Measurements from ENCODE around the gene SH2D1A.

DNA sequence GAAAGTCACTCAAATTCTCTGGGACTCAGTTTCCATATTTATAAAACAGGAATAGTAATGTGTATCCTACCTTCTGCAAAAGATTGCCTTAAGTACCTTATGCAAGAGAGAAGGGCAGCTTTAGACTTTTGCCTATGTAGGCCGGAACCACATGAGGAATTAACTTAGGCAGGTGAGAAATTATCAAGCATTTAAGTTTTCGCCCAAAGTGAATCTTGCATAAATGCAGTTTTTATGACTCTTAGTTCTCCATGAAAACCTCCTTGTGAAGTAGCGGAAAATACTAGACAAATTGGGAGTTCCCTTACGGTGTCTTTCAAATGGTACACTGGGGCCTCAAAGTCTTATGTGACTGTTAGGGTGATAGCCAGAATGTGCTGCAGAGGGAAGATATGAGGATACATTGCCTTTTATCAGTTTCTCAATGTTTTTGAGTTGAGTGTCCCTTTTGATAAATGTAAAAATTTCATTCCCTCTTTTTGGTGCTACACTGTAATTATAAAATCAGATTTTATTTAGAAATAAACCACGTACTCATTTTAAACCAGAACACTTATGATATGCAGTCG is 2.6 kb downstream of the SH2D1A start:
- TF ChIP-seq, protein P1, sequence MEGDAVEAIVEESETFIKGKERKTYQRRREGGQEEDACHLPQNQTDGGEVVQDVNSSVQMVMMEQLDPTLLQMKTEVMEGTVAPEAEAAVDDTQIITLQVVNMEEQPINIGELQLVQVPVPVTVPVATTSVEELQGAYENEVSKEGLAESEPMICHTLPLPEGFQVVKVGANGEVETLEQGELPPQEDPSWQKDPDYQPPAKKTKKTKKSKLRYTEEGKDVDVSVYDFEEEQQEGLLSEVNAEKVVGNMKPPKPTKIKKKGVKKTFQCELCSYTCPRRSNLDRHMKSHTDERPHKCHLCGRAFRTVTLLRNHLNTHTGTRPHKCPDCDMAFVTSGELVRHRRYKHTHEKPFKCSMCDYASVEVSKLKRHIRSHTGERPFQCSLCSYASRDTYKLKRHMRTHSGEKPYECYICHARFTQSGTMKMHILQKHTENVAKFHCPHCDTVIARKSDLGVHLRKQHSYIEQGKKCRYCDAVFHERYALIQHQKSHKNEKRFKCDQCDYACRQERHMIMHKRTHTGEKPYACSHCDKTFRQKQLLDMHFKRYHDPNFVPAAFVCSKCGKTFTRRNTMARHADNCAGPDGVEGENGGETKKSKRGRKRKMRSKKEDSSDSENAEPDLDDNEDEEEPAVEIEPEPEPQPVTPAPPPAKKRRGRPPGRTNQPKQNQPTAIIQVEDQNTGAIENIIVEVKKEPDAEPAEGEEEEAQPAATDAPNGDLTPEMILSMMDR (IDR thresholded peaks at IDR 0.05; ENCODE audit: insufficient read depth, low read depth, low read length): no peak
- no peak for TF ChIP-seq EZH2 (IDR thresholded peaks at IDR 0.05; ENCODE audit: insufficient read depth, low read length)

Data from astrocyte (in vitro differentiated cells and primary cell).